COLO668 (cell line): Measurements from ENCODE around the gene DHX15.

Source experiments
- DNase-seq: peaks from one replicate; lab custom pipeline; 2025; ENCODE audit not compliant: unreplicated experiment; lab: John Stamatoyannopoulos, UW

The DHX15 gene

GRCh38 chr4:24583451-24584210, 723 bp downstream of the DHX15 start:
- DNase-seq, result peak; percentile 64

- peak; percentile 5 for DNase-seq
Measured at GRCh38 chr4:24582235-24582832, 2.0 kb downstream of the DHX15 start.

- no peak for DNase-seq
Measured at GRCh38 chr4:24578364-24578763, 6.0 kb downstream of the DHX15 start.

GRCh38 chr4:24576276-24576675, 8.1 kb downstream of the DHX15 start:
- no peak for DNase-seq

GRCh38 chr4:24574236-24574635, 10.1 kb downstream of the DHX15 start:
- no peak for DNase-seq

- DNase-seq, result no peak
Measured at GRCh38 chr4:24573582-24573981, 10.8 kb downstream of the DHX15 start.

GRCh38 chr4:24570574-24571236, 13.6 kb downstream of the DHX15 start:
- DNase-seq, result no peak

GRCh38 chr4:24570172-24570571, 14.2 kb downstream of the DHX15 start:
- DNase-seq, result no peak

GRCh38 chr4:24569662-24570061, 14.7 kb downstream of the DHX15 start:
- no peak for DNase-seq

GRCh38 chr4:24568425-24568824, 15.9 kb downstream of the DHX15 start:
- DNase-seq, result no peak

- DNase-seq, result no peak
Measured at GRCh38 chr4:24565054-24565453, 19.3 kb downstream of the DHX15 start.

- no peak for DNase-seq
Measured at GRCh38 chr4:24564488-24564887, 19.9 kb downstream of the DHX15 start.

GRCh38 chr4:24561438-24562139, 22.8 kb downstream of the DHX15 start:
- DNase-seq, result no peak

- DNase-seq, result no peak
Measured at GRCh38 chr4:24560868-24561368, 23.4 kb downstream of the DHX15 start.

GRCh38 chr4:24559889-24560288, 24.5 kb downstream of the DHX15 start:
- DNase-seq, result no peak

- DNase-seq, result no peak
Measured at GRCh38 chr4:24559032-24559821, 25.1 kb downstream of the DHX15 start.

- no peak for DNase-seq
Measured at GRCh38 chr4:24557026-24558025, 27.0 kb downstream of the DHX15 start.

- no peak for DNase-seq
Measured at GRCh38 chr4:24551492-24552289, 32.7 kb downstream of the DHX15 start.
